CD4-positive, alpha-beta memory T cell (primary cell): ENCODE data around the gene GPAT2. TPM values are rescaled to one million over a fixed set of nuclear protein-coding genes. Genes with fewer than 3 reads are reported as not detected.
"Not testable (repeated sequence)": the region's sequence is repeated elsewhere in the genome, so short reads cannot be mapped to it uniquely, and the experiment has no call there.

Experiments used
- CTCF ChIA-PET: fragments of 350-600 bp; sonication (Branson Sonifier 250); formaldehyde crosslinking; loops from one replicate; lab custom pipeline; 2021; ENCODE audit warnings: inconsistent platforms; ENCODE audit not compliant: partially characterized antibody; lab: Charles Lee
- POLR2A ChIA-PET: fragments of 350-600 bp; sonication (Branson Sonifier 250); formaldehyde crosslinking; loops from one replicate; lab custom pipeline; 2021; ENCODE audit not compliant: partially characterized antibody; lab: Charles Lee
- DNase-seq, 5 donors: peaks; one replicate each; pipeline versions ENCODE4 v3.0.0 to v3.0.0-alpha.2; 2020 to 2022; ENCODE audit warnings: mixed read lengths in 1 of 5
- H3K27ac ChIP-seq: one replicate; pipeline ENCODE4 v1.7.0; 2013; ENCODE audit warnings: low read depth, low read length
- H3K27me3 ChIP-seq: 2 replicates; pipeline ENCODE4 v1.7.0; 2013; ENCODE audit warnings: mild to moderate bottlenecking, low read length, moderate library complexity; ENCODE audit not compliant: insufficient read depth
- H3K36me3 ChIP-seq: 2 replicates; pipeline ENCODE4 v1.7.0; 2013; ENCODE audit warnings: mild to moderate bottlenecking, low read length, moderate library complexity; ENCODE audit not compliant: insufficient read depth
- H3K4me1 ChIP-seq: 2 replicates; pipeline ENCODE4 v1.7.0; 2013; ENCODE audit warnings: mild to moderate bottlenecking, low read length, moderate library complexity; ENCODE audit not compliant: insufficient read depth
- H3K4me3 ChIP-seq, 2 donors: one replicate each; pipeline ENCODE4 v1.7.0; 2013; ENCODE audit warnings: low read length in 2 of 2, mild to moderate bottlenecking in 1 of 2
- H3K9me3 ChIP-seq, 2 donors: one replicate each; pipeline ENCODE4 v1.7.0; 2013; ENCODE audit warnings: low read length in 2 of 2, control low read depth in 1 of 2; ENCODE audit not compliant: control insufficient read depth in 1 of 2
- H3K27ac Mint-ChIP-seq, 7 donors: one replicate each; pipeline ENCODE4 v1.8.0; 2020 to 2021; ENCODE audit warnings: mixed read lengths in 7 of 7, mild to moderate bottlenecking in 6 of 7, inconsistent platforms in 3 of 7, moderate library complexity in 3 of 7
- H3K27me3 Mint-ChIP-seq, 2 donors: one replicate each; pipeline ENCODE4 v1.8.0; 2020 to 2021; ENCODE audit warnings: mixed read lengths in 2 of 2
- H3K36me3 Mint-ChIP-seq, 2 donors: one replicate each; pipeline ENCODE4 v1.8.0; 2020 to 2021; ENCODE audit warnings: mixed read lengths in 2 of 2, inconsistent platforms in 1 of 2, mild to moderate bottlenecking in 1 of 2
- H3K4me1 Mint-ChIP-seq, 4 donors: one replicate each; pipeline ENCODE4 v1.8.0; 2020 to 2021; ENCODE audit warnings: mixed read lengths in 4 of 4, mild to moderate bottlenecking in 1 of 4
- H3K4me3 Mint-ChIP-seq, 8 donors: one replicate each; pipeline ENCODE4 v1.8.0; 2020 to 2021; ENCODE audit warnings: mixed read lengths in 8 of 8, mild to moderate bottlenecking in 7 of 8, moderate library complexity in 6 of 8, inconsistent platforms in 3 of 8
- H3K9me3 Mint-ChIP-seq, 8 donors: one replicate each; pipeline ENCODE4 v1.8.0; 2020 to 2021; ENCODE audit warnings: mixed read lengths in 8 of 8, mild to moderate bottlenecking in 5 of 8, inconsistent platforms in 3 of 8, moderate library complexity in 1 of 8
- intact Hi-C: fragments of 100-400 bp; cut with micrococcal nuclease; formaldehyde crosslinking; loops from one replicate; pipeline ENCODE4 v1.15.1; 2023
- polyA plus RNA-seq, 2 donors: library from polyadenylated mRNA; unstranded; fragments of 300-500 nt; fragmentation: Illumina TruSeq; gene quantifications; one replicate each; pipeline ENCODE4 v1.2.3, GENCODE V29; 2021
- total RNA-seq, 2 experiments: library from RNA; stranded (reverse); gene quantifications; one replicate each; pipeline ENCODE4 v1.2.3, GENCODE V29; 2021

GPAT2 gene
- total and polyA plus RNA-seq, 4 experiments from 2014 or later = 2.9 to 6.3 (median 3.4) TPM

- ChIA-PET POLR2A (interaction anchor here (2.6 kb wide), 1 partner anchor 125 kb away, joined by 14 read pairs; the partner anchor contains the start of gene ADRA2B), CTCF (interaction anchor here (0.8 to 4.6 kb wide), 4 partner anchors 126 to 182 kb away, joined by 3 to 36 read pairs (median 21); partner anchors contain the start of genes ADRA2B and ASTL)
- H3K36me3 ChIP-seq, H3K27me3 Mint-ChIP-seq, H3K9me3 ChIP-seq, H3K4me1 Mint-ChIP-seq, H3K27me3 ChIP-seq, H3K36me3 Mint-ChIP-seq, H3K9me3 Mint-ChIP-seq, H3K4me1 ChIP-seq: not testable (repeated sequence)
- peak within 1 kb of the TSS; percentile 81 for H3K27ac ChIP-seq
- peak within 1 kb of the TSS; percentile 43 to 82 for H3K4me3 ChIP-seq
- Mint-ChIP-seq H3K4me3 (peak within 1 kb of the TSS; percentile 93 to 98 (median 96)), H3K27ac (peak within 1 kb of the TSS; percentile 94 to 98 (median 97))
- intact Hi-C loops = loop anchor here (2.0 to 10.0 kb wide), 2 partner anchors 125 to 273 kb away; partner anchors contain the start of genes ADRA2B, CIAO1 and TMEM127
- DNase-seq = peak; percentile 50 to 59 (median 57)
Measured at GRCh38 chr2:95991351-95992094, 43.2 kb downstream of the GPAT2 start, which contains the start of gene ANKRD36C. Gene ANKRD36C, minus strand, starts transcription at chr2:95991824. Its CDS starts 116 bp downstream, at chr2:95991708.

GRCh38 chr2:95990884-95991283 lies 43.8 kb downstream of the GPAT2 start:
- ChIA-PET POLR2A (interaction anchor here (2.6 kb wide), 1 partner anchor 126 kb away, joined by 14 read pairs; the partner anchor contains the start of gene ADRA2B), CTCF (interaction anchor here (2.9 to 4.6 kb wide), 2 partner anchors 127 to 183 kb away, joined by 25 to 36 read pairs; partner anchors contain the start of gene ADRA2B)
- H3K27ac Mint-ChIP-seq = peak overlapping the region in 2 of 7 donors; percentile 74 to 96
- H3K27me3 Mint-ChIP-seq, H3K9me3 Mint-ChIP-seq, H3K4me3 ChIP-seq, H3K4me1 Mint-ChIP-seq, H3K27me3 ChIP-seq, H3K36me3 ChIP-seq, H3K4me1 ChIP-seq, H3K9me3 ChIP-seq: not testable (repeated sequence)
- peak overlapping the region in 7 of 8 donors; percentile 17 to 54 (median 34) for H3K4me3 Mint-ChIP-seq
- H3K27ac ChIP-seq = peak overlapping the region; percentile 81
- peaks cover 0 to 10% of the 10 kb centered on the region in 2 donors for H3K36me3 Mint-ChIP-seq
- intact Hi-C loops = loop anchor here (10.0 kb wide), 1 partner anchor 274 kb away; the partner anchor contains the start of genes CIAO1 and TMEM127
- DNase-seq = peak in 1 of 5 donors; percentile 42

Other genes starting within 250 kb of the GPAT2 start
- 10 to 100 TPM; 82.4 to 93.4 TPM for gene ANKRD36C, start 43.1 kb downstream of the GPAT2 start, total RNA-seq
- 10 to 100 TPM in 1 of 2 donors, 1 to 10 TPM in 1; 6.8 to 32.2 TPM for gene ANKRD36C, start 43.1 kb downstream of the GPAT2 start, polyA plus RNA-seq
- gene ADRA2B, start 81.7 kb upstream of the GPAT2 start, total RNA-seq = not detected
- not detected for gene ADRA2B, start 81.7 kb upstream of the GPAT2 start, polyA plus RNA-seq
- 1 to 10 TPM in 1 of 2 experiments, not detected in 1; 1.3 TPM for gene ASTL, start 103.6 kb upstream of the GPAT2 start, total RNA-seq
- gene ASTL, start 103.6 kb upstream of the GPAT2 start, polyA plus RNA-seq = under 1 TPM in 1 of 2 donors, not detected in 1; 0.48 TPM
- 10 to 100 TPM; 33.4 to 34.6 TPM for gene DUSP2, start 110.5 kb upstream of the GPAT2 start, total RNA-seq
- gene DUSP2, start 110.5 kb upstream of the GPAT2 start, polyA plus RNA-seq = 100 to 1,000 TPM in 1 of 2 donors, 10 to 100 TPM in 1; 48.2 to 303 TPM
- gene STARD7, start 173.9 kb upstream of the GPAT2 start, total RNA-seq = 10 to 100 TPM; 84.9 to 92.9 TPM
- 100 to 1,000 TPM; 109 to 196 TPM for gene STARD7, start 173.9 kb upstream of the GPAT2 start, polyA plus RNA-seq
- gene TMEM127, start 231.1 kb upstream of the GPAT2 start, total RNA-seq = 10 to 100 TPM; 45.1 to 45.6 TPM
- 10 to 100 TPM; 27.3 to 46.0 TPM for gene TMEM127, start 231.1 kb upstream of the GPAT2 start, polyA plus RNA-seq
- gene CIAO1, start 231.3 kb upstream of the GPAT2 start, total RNA-seq = 10 to 100 TPM; 78.3 to 87.3 TPM
- gene CIAO1, start 231.3 kb upstream of the GPAT2 start, polyA plus RNA-seq = 100 to 1,000 TPM in 1 of 2 donors, 10 to 100 TPM in 1; 94.3 to 111 TPM